Omental fat pad (tissue), 4 donors: ENCODE data around the gene SRPK1. TPM values are rescaled to one million over a fixed set of nuclear protein-coding genes. Genes with fewer than 3 reads are reported as not detected.

Experiments
- ATAC-seq: fragments of 150-250 bp; one replicate; pipeline ENCODE4 v1.9.1; 2016; ENCODE audit warnings: mild to moderate bottlenecking, moderate library complexity; ENCODE audit not compliant: low FRiP score
- DNase-seq: peaks from one replicate; pipeline ENCODE4 v3.0.0-alpha.2; 2019; ENCODE audit warnings: low spot score
- total RNA-seq, 4 donors: library from RNA; depleted of rRNA; stranded (reverse); fragments of >200 nt; gene quantifications; one replicate each; pipeline ENCODE4 v1.1.0, GENCODE V29; 2016
- TF ChIP-seq, protein P1 (sequence below), 3 donors: fragments of 450-650 bp; IDR thresholded peaks; one replicate each; pipeline ENCODE4 v1.5.1; 2016 to 2017; ENCODE audit warnings: antibody characterized with exemption in 3 of 3, mild to moderate bottlenecking in 3 of 3, moderate library complexity in 2 of 3

Gene SRPK1
- total RNA-seq, 4 donors from 2014 or later: 31.1 to 66.4 (median 48.6) TPM

DNA sequence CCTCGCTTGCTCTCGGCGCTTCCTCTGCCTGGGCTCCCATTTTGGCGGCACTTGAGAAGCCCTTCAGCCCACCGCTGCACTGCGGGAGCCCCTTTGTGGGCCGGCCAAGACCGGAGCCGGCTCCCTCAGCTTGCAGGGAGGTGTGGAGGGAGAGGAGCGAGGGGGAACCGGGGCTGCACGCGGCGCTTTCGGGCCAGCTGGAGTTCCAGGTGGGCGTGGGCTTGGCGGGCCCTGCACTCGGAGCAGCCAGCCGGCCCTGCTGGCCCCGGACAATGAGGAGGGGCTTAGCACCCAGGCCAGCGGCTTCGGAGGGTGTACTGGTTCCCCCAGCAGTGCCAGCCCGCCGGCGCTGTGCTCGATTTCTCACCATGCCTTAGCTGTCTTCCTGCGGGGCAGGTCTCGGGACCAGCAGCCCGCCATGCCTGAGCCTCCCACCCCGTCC lies 10.2 kb upstream of the SRPK1 start:
- DNase-seq (no peak), ATAC-seq (no peak)
- TF ChIP-seq, protein P1, sequence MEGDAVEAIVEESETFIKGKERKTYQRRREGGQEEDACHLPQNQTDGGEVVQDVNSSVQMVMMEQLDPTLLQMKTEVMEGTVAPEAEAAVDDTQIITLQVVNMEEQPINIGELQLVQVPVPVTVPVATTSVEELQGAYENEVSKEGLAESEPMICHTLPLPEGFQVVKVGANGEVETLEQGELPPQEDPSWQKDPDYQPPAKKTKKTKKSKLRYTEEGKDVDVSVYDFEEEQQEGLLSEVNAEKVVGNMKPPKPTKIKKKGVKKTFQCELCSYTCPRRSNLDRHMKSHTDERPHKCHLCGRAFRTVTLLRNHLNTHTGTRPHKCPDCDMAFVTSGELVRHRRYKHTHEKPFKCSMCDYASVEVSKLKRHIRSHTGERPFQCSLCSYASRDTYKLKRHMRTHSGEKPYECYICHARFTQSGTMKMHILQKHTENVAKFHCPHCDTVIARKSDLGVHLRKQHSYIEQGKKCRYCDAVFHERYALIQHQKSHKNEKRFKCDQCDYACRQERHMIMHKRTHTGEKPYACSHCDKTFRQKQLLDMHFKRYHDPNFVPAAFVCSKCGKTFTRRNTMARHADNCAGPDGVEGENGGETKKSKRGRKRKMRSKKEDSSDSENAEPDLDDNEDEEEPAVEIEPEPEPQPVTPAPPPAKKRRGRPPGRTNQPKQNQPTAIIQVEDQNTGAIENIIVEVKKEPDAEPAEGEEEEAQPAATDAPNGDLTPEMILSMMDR (IDR thresholded peaks at IDR 0.05): no peak

DNA sequence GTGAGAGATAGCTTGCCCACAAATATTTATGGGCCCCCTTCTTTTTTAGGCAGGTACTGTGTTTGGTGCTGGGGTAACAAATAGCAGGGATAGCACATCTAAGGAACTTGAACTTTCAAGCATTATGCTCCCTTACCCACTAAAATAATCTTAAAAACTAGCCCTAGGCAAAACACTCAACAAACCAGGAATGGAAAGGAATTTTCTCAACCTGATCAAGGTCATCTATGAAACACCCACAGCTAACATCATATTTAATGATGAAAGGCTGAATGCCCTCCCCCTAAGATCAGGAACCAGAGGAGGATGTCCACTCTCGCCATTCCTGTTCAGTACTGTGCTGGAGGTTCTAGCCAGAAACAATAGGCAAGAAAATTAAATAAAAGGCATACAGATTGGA lies 8.7 kb upstream of the SRPK1 start:
- ATAC-seq (no peak), DNase-seq (no peak)
- TF ChIP-seq, protein P1 (IDR thresholded peaks at IDR 0.05): no peak

DNA sequence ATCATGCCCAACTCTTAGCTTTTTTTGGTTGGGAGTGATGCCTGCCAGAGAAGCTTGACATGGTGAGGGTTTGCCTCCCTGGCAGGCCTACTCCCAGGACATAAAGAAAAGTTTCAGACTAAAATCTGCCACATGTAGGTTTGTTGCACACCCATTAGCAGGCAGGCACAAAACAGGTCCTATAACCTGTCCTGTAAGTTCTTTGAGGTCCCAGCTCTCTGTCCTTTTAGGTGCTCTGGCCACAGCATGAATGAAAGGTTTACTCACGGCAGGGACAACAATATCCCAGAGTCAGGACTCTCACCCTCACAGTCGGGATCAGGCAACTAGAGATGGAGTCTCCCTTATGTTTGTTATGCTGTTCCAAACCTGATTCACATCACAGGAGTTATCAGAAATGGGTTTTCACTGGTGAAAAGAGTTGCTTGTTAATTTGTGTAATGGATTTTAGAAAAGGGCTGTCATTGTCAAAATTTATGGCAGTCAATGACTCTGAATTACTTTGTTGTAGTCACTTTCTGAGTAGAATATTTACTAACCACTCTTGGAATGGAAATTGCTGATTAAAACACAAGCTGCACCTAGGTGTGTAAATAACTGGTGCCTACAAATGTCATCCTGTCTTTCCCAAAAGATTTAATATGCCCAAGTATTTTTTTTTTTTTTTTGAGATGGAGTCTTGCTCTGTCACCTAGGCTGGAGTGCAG lies 5.8 kb upstream of the SRPK1 start:
- no peak for ATAC-seq

DNA sequence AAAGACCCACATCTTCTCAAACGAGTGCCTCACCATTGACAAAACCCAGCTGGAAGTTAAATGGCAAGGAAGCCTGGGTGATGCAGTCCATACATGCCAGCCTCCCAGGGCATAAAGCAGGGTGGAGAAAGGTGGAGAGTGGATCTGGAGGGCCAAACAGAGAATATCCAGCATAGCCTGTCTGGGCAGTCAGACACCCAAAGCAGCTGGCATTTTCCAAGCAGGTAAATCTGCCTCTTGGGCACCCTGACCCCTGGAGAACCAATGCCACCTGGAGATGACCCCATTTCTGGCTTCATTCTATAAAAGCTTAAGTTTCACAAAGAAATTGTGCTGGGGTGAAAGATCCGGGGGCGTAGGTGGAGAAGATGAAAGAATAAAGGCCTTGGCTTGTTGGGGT lies 5.1 kb upstream of the SRPK1 start:
- TF ChIP-seq, protein P1 (IDR thresholded peaks at IDR 0.05): no peak
- ATAC-seq (no peak), DNase-seq (no peak)

More for the DNA sequence above, 5.8 kb upstream of the SRPK1 start:
- TF ChIP-seq, protein P1 (IDR thresholded peaks at IDR 0.05): no peak
- no peak for DNase-seq

DNA sequence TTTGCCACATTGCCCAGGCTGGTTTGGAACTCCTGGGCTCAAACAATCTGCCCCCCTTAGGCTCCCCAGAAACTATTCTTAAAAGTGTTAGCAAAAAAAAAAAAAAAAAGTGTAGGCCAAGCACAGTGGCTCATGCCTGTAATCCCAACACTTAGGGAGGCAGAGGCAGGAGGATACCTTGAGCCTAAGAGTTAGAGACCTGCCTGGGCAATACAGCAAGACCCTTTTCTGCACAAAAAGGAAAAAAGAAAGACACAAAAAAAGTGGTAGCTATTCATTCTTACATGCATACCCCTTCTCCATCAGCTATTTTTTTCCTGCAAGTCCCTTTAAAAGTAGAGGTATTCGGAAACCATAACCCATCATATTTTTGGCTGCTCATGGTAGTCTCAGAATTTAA lies 3.2 kb upstream of the SRPK1 start:
- TF ChIP-seq, protein P1 (IDR thresholded peaks at IDR 0.05): no peak
- DNase-seq (no peak), ATAC-seq (no peak)

DNA sequence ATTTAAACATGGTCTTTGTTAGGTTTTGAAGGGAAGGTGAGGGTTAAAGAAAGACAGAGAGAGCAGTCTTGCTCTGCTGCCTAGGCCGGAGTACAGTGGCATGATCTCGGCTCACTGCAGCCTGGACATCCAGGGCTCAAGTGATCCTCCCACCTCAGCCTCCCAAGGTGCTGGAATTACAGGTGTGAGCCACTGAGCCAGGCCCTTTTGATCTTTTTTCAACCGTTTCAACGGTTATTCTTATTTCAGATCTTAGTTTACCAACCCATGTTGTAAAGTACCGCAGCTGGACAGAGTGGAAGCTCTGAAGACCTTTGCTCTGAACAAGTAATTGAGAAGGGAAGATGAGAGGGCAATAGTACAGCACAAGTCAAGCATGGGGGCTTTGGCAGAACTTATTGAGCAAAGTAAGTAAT lies 1.2 kb upstream of the SRPK1 start:
- TF ChIP-seq, protein P1 (IDR thresholded peaks at IDR 0.05): no peak
- ATAC-seq (no peak), DNase-seq (no peak)
